NCI-H187 (cell line): ENCODE measurements around the gene MSANTD3.
"Not testable (repeated sequence)": the region's sequence is repeated elsewhere in the genome, so short reads cannot be mapped to it uniquely, and the experiment has no call there.

Experiments used
- DNase-seq, 2 experiments: peaks; one replicate each; lab custom pipeline; 2025; lab: John Stamatoyannopoulos, UW

The MSANTD3 gene, protein sequence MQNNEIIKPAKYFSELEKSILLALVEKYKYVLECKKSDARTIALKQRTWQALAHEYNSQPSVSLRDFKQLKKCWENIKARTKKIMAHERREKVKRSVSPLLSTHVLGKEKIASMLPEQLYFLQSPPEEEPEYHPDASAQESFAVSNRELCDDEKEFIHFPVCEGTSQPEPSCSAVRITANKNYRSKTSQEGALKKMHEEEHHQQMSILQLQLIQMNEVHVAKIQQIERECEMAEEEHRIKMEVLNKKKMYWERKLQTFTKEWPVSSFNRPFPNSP

DNA sequence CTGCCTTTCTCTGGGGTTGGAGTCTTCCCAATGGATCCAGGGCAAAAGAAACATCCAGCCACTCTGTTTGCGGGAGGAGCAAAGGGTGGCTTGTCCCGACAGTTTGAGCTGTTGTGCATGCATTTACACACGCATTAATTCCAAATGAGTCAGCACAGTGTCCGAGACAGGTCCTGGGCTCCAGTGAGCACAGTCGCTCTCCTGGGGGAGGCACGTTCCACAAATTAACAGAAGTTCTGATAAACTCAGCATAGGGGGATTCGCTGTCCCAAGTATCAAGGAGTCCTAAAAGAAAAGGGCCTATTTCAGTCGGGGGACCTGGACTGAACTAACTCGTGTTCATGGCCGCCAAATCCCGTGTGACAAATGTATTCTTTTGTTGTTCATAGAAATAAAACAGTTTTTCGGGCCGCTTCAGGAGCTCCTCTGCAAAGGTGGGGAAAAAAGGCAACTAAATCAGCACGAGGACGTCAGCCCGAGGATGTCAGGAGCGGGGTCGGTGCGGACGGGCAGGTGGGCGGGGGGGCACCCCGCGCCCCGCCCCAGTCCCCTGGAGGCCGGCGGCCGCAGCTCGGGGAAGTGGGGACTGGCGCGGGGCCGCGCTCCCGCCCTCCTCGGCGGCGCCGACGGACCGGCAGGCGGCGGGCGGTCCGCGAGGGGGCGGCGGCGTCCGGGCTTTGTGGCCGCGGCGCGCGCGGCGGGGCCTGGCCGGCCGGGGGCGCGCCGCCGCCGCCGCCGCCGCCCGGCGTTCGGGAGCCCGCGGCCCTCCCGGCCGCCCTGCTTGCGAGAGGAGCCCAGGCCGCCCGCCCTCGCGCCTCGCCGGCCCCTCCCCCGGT lies at the start of gene MSANTD3:
TSS of gene MSANTD3 (plus strand) at position 614 of the 836 bp plus-strand sequence. CDS start 14,796 bp downstream, outside the sequence.
- DNase-seq: peak in 1 of 2 experiments; percentile 36

GRCh38 chr9:100379862-100380261 lies 47.1 kb upstream of the MSANTD3 start:
- DNase-seq: no peak

DNA sequence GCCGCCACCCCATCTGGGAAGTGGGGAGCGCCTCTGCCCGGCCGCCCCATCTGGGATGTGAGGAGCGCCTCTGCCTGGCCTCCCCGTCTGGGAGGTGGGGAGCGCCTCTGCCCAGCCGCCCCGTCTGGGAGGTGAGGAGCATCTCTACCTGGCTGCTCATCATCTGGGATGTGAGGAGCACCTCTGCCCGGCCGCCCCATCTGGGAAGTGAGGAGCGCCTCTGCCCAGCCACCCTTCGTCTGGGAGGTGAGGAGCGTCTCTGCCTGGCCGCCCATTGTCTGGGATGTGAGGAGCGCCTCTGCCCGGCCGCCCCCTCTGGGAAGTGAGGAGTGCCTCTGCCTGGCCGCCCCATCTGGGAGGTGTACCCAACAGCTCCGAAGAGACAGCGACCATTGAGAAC lies 34.0 kb upstream of the MSANTD3 start:
- DNase-seq: not testable (repeated sequence)

DNA sequence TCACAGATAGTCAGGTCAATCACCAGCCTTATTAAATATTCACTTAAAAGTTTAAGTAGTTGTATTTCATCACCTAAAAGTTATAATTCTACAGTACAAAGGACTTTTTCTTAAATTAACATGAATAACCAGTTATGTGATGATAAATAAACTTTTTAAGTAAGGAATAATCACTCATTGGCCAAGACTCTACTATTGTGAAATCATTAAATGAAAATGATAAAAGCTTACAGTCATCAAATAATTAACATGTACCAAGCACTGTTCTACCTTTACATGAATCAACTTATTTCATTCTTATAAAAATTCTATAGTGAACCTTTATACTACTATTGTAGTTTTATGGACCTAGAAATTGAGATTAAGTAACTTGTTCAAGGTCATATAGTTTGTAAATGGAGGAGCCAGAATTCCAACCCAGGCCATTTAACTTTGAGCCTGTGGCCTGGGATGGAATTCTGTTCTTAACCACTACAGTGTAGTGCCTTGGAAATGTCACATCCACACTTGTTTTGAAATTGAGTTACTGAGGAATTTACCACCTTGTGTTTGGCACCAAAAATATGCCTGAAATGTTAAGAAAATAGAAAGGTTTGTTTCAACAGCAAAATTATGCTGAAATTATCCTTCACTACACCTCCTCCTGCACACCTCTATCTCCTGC lies 32.8 kb upstream of the MSANTD3 start:
- no peak for DNase-seq

DNA sequence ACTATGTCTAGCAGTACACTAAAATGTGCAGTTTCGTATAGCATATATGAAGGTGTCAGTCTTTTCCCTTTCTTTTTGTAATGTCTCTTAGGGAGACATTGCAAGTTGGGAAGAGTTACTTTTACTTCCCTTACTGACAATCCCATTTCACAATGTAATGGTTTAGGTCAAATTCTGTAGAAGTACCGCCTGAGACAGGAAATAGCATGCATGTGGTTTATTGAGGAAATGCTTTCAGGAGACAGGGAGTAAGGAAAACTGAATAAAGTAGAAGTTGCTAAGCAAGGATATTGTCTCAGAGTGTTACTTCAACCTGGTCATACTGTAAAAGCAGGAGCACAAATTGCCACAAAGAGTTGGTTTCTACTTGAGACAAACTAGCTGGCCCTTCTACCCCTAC lies 32.1 kb upstream of the MSANTD3 start:
- DNase-seq: no peak

DNA sequence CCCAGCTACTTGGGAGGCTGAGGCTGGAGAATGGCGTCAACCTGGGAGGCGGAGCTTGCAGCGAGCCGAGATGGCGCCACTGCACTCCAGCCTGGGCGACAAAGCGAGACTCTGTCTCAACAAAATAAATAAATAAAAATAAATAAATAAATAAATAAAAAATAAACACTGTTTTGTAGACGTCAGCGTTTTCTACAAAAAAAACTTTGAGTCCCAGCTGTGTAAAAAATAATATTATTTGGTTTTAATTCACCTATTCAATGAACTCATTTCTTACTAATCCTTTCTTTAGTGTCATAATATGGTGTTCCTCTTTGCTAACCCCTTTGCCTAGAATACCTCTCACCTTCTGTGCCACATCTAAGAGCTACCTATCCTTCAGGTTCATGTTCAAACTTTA lies 30.2 kb upstream of the MSANTD3 start:
- no peak for DNase-seq

DNA sequence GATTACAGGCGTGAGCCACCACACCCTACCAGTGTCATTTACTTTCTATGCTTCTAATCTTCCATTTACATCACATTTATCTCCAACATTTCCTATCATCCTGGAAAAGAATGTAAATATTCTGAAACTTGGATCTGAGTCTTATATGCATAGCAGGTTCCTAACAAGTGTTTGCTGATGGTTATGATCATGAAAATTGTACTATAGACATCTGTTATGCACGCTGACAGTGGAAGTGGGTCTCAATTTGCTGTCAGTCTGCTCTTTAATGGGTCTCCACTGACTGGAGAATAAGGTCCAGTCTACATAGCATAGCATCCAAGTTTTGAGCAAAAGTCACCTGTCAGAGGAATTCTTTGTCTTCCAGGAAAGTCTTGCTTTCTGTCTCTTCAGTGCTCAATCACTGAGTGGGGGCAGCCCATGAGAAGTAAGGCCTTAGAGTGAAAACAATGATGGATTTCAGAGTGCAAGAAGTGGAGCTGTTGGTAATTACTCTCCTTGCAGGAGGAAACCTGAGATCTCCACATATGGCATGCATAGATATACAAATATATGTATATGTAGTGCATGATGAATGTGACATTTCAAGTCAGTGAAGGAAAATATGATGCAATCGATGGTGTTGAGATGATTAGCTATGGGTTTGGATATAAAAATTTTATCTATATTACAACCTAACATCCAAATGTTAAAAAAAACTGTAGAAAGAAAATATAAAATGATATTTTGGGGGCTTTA lies 29.2 kb upstream of the MSANTD3 start:
- no peak for DNase-seq

DNA sequence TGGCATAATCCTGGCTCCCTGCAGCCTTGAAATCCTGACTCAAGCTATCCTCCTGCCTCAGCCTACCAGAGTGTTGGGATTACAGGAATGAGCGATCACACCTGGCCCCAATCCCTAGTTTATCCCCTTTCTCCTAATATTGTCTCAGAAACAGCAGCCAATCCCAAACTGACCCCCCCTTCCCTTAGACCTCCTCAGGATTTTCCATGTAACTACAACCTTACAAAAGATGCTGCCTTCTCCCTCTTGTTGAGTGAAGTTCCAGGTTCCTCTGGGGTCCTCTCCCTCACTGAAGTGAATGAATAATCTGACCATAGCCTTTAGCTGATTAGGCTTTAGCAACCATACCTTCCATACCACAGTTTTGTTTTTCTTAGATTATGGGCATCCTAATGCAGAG lies 25.9 kb upstream of the MSANTD3 start:
- no peak for DNase-seq

GRCh38 chr9:100406962-100407361 lies 20.0 kb upstream of the MSANTD3 start:
- no peak for DNase-seq

- no peak for DNase-seq
Observed at GRCh38 chr9:100408546-100409175, 18.3 kb upstream of the MSANTD3 start.

GRCh38 chr9:100409176-100409556 lies 17.8 kb upstream of the MSANTD3 start:
- no peak for DNase-seq

DNA sequence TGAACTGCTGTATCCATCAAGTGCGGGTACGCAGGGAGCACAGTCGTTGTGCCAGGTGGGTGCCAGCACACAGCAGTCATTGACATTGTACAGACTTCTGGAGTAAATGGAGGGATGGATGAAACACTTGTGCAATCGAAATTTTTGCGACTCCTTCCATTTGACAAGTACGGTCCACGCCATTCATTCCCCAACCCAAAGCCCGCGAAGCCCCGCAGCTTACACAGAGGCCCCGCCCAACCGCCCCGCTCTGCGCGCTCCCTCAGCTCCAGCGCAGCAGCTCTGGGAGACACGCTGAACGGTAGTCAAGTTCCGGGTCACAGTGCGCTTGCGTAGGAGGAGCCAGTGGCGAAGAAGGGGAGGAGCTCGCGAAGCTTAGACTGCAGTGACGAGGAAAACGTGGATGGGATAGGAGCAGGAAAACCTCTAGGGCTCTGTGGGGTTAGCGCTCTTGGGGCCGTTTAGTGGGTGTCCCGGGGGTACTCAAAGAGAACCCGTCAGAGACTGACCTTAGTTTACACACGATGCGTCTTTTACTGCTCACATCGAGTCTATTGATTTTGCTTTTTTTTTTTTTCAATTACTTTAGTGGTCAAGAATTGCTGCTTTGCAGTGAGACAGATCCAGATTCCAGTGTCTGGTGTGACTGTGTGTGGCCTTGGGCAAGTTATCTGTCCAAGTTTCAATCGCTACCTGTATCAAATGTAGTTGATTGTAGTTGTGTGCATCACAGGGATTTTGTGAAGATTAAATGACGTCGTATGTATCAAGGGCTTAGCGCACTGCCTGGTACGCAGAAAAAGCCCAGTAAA lies 15.3 kb upstream of the MSANTD3 start:
- DNase-seq: peak; percentile 65 to 72

DNA sequence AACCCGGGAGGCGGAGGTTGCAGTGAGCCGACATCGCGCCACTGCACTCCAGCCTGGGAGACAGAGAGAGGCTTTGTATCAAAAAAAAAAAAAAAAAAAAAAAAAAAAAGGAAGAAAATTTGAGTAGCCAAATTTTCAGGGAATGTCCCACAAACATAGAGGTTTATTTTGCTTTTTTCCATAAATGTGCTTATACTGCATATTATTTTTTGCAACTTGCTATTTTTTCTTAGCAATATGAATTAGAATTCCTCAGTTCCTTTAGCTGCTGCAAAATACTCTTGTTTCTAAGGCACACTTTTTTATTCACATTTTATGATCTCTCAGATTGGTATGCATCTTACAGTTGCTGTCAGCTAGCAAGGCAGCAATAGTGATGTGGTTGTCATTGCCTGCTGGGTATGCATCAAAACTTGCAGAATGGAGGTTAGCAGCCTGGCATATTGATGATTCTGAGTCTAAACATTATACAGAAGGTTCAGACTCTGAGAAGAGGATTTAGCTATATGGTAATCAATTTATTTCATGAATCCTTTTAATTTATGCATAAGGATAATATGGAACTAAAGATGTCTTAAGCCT lies 13.0 kb upstream of the MSANTD3 start:
- DNase-seq: no peak

GRCh38 chr9:100417815-100418214 lies 9.1 kb upstream of the MSANTD3 start:
- no peak for DNase-seq

- no peak for DNase-seq
Observed at GRCh38 chr9:100419166-100419565, 7.8 kb upstream of the MSANTD3 start.

- not testable (repeated sequence) for DNase-seq
Observed at GRCh38 chr9:100421116-100421515, 5.8 kb upstream of the MSANTD3 start.

GRCh38 chr9:100425758-100426157 lies 1.2 kb upstream of the MSANTD3 start:
- DNase-seq: no peak

GRCh38 chr9:100426189-100426529 lies 784 bp upstream of the MSANTD3 start:
- no peak for DNase-seq

DNA sequence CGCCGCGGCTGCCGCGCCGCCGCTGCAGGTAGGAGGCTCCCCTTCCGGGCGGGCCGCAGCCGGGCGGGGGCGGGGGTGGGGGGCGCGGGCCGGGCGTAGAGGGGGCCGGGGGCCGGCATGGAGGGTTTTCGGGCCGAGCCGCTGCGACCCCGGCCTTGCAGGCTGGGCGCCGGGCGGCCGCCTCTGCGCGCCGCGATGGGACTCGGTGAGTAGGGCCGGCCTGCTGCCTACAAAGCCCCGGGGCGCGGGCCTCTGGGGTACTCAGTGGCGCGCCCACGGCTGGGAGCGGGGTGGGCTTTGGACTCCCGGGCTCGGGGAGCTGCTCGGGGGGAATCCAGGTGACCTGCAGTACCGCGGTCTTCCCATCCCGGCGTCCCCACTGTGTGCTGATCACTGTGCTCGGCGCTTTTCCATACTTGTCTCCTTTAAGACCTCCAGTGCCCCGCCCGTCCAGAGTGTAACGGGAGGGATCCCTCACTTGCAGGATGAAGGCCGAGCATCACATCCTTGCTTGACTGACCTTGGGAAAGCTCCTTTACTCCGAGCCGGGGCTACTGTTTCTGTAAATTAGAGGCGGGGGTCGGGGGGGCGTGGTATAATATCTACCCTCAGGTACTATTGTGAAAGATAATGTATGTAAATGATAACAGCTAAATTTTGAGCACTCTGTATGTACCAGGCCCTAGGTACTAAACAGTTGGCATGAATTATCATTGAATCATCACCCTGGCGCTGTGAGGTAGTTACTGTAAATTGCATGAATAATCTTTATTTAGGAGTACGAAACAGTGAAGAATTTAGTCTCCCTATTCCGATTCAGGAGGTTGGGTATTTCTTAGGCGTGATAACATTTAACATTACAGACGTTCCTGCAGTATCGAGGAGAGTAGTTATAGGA lies 672 bp downstream of the MSANTD3 start:
- DNase-seq: no peak
